ENCODE results near the gene BIN1. TPM values are rescaled to one million over a fixed set of nuclear protein-coding genes. Genes with fewer than 3 reads are reported as not detected.

BIN1 gene
- total and polyA plus RNA-seq, 2 donors (not counting 1 experiment from before 2014, with no cell fraction given): 90.6 to 92.3 TPM

- intact Hi-C loops (cut with micrococcal nuclease): no loop called here
- Histone ChIP-seq H3K9ac (ENCODE audit: low read length) (no peak overlapping the region), H4K20me1 (ENCODE audit: control insufficient read depth, insufficient read depth, low read length, poor library complexity, severe bottlenecking) (no peaks in the 10 kb centered on the region), H3K4me3 (ENCODE audit: control extremely low read depth in 1 of 5, extremely low read depth in 1 of 5, insufficient read depth in 1 of 5, low read depth in 2 of 5, low read length in 4 of 5) (no peak overlapping the region), H3K27ac (ENCODE audit: low read length in 2 of 2) (no peak overlapping the region), H3K4me1 (ENCODE audit: control insufficient read depth in 2 of 2, insufficient read depth in 2 of 2, low read length in 2 of 2) (no peaks in the 10 kb centered on the region), H3K36me3 (replicated peaks in 1 of 2; ENCODE audit: control extremely low read depth in 1 of 2, control insufficient read depth in 1 of 2, extremely low read depth in 1 of 2, insufficient read depth in 2 of 2, low read length in 1 of 2) (no peaks in the 10 kb centered on the region), H2AFZ (ENCODE audit: insufficient read depth, low read depth, low read length, poor library complexity, severe bottlenecking) (no peak overlapping the region), H3K79me2 (ENCODE audit: control insufficient read depth, insufficient read depth, low read length) (no peaks in the 10 kb centered on the region), H3K9me3 (ENCODE audit: control extremely low read depth in 1 of 3, control insufficient read depth in 2 of 3, insufficient read depth in 1 of 3, low read length in 2 of 3) (no peaks in the 10 kb centered on the region), H3K27me3 (replicated peaks in 1 of 4; ENCODE audit: control extremely low read depth in 1 of 4, control insufficient read depth in 3 of 4, insufficient read depth in 4 of 4, low read length in 3 of 4) (peaks cover 0 to 3% (median 0%) of the 10 kb centered on the region in 4 experiments), H3K4me2 (replicated peaks; ENCODE audit: low read depth, low read length, poor library complexity, severe bottlenecking) (no peak overlapping the region)
- TF ChIP-seq EZH2 (IDR thresholded peaks at IDR 0.05; ENCODE audit: borderline replicate concordance, insufficient read depth, low read depth, low read length, poor library complexity, severe bottlenecking) (no peak), CTCF (IDR thresholded peaks at IDR 0.05) (no peak)
- Mint-ChIP-seq H3K4me3 (no peak overlapping the region), H3K27me3 (peaks cover 10% of the 10 kb centered on the region), H3K4me1 (no peaks in the 10 kb centered on the region), H3K9me3 (ENCODE audit: insufficient read depth) (no peaks in the 10 kb centered on the region), H3K27ac (no peak overlapping the region)
- ATAC-seq (ENCODE audit: low read depth) (no peak), DNase-seq (no peak)
- WGBS (ENCODE audit: insufficient coverage): 94% methylated on average over 5 of the region's 9 CpGs
- POLR2A ChIA-PET: no interaction called here
- CTCF ChIA-PET: no interaction called here
Observed at GRCh38 chr2:127117603-127118002, 10.6 kb upstream of the BIN1 start.

- Histone ChIP-seq H3K4me1 (ENCODE audit: control insufficient read depth in 2 of 2, insufficient read depth in 2 of 2, low read length in 2 of 2) (no peaks in the 10 kb centered on the region), H2AFZ (ENCODE audit: insufficient read depth, low read depth, low read length, poor library complexity, severe bottlenecking) (no peak overlapping the region), H4K20me1 (ENCODE audit: control insufficient read depth, insufficient read depth, low read length, poor library complexity, severe bottlenecking) (no peaks in the 10 kb centered on the region), H3K27ac (ENCODE audit: low read length in 2 of 2) (no peak overlapping the region), H3K9ac (ENCODE audit: low read length) (no peak overlapping the region), H3K4me3 (ENCODE audit: control extremely low read depth in 1 of 5, extremely low read depth in 1 of 5, insufficient read depth in 1 of 5, low read depth in 2 of 5, low read length in 4 of 5) (no peak overlapping the region), H3K9me3 (ENCODE audit: control extremely low read depth in 1 of 3, control insufficient read depth in 2 of 3, insufficient read depth in 1 of 3, low read length in 2 of 3) (no peaks in the 10 kb centered on the region), H3K79me2 (ENCODE audit: control insufficient read depth, insufficient read depth, low read length) (no peaks in the 10 kb centered on the region), H3K4me2 (replicated peaks; ENCODE audit: low read depth, low read length, poor library complexity, severe bottlenecking) (no peak overlapping the region), H3K36me3 (replicated peaks in 1 of 2; ENCODE audit: control extremely low read depth in 1 of 2, control insufficient read depth in 1 of 2, extremely low read depth in 1 of 2, insufficient read depth in 2 of 2, low read length in 1 of 2) (no peaks in the 10 kb centered on the region), H3K27me3 (replicated peaks in 1 of 4; ENCODE audit: control extremely low read depth in 1 of 4, control insufficient read depth in 3 of 4, insufficient read depth in 4 of 4, low read length in 3 of 4) (peaks cover 0 to 3% (median 0%) of the 10 kb centered on the region in 4 experiments)
- Mint-ChIP-seq H3K9me3 (ENCODE audit: insufficient read depth) (no peaks in the 10 kb centered on the region), H3K4me3 (no peak overlapping the region), H3K27ac (no peak overlapping the region), H3K4me1 (no peaks in the 10 kb centered on the region), H3K27me3 (peaks cover 21% of the 10 kb centered on the region)
- 95% methylated on average over 11 of the region's 11 CpGs for WGBS (ENCODE audit: insufficient coverage)
- TF ChIP-seq EZH2 (IDR thresholded peaks at IDR 0.05; ENCODE audit: borderline replicate concordance, insufficient read depth, low read depth, low read length, poor library complexity, severe bottlenecking) (no peak), CTCF (IDR thresholded peaks at IDR 0.05) (no peak)
- no peak for DNase-seq
- no peak for ATAC-seq (ENCODE audit: low read depth)
- ChIA-PET POLR2A (no interaction called here), CTCF (no interaction called here)
- intact Hi-C loops (cut with micrococcal nuclease): no loop called here
Observed at GRCh38 chr2:127115471-127116199, 8.7 kb upstream of the BIN1 start.
